Glomerular endothelial cell (primary cell): Measurements from ENCODE around the gene SORCS2. TPM values are rescaled to one million over a fixed set of nuclear protein-coding genes. Genes with fewer than 3 reads are reported as not detected.

ENCODE experiments used
- DNase-seq: peaks from one replicate; pipeline ENCODE4 v3.0.0-alpha.2; 2011; ENCODE audit warnings: low read depth, low spot score; ENCODE audit errors: extremely low read depth
- total RNA-seq: library from RNA; depleted of rRNA; stranded (reverse); fragments of >200 nt; gene quantifications from 2 replicates; pipeline ENCODE4 v1.2.3, GENCODE V29; 2015

Gene SORCS2
- total RNA-seq, 1 donor from 2014 or later = 0.64 TPM

DNA sequence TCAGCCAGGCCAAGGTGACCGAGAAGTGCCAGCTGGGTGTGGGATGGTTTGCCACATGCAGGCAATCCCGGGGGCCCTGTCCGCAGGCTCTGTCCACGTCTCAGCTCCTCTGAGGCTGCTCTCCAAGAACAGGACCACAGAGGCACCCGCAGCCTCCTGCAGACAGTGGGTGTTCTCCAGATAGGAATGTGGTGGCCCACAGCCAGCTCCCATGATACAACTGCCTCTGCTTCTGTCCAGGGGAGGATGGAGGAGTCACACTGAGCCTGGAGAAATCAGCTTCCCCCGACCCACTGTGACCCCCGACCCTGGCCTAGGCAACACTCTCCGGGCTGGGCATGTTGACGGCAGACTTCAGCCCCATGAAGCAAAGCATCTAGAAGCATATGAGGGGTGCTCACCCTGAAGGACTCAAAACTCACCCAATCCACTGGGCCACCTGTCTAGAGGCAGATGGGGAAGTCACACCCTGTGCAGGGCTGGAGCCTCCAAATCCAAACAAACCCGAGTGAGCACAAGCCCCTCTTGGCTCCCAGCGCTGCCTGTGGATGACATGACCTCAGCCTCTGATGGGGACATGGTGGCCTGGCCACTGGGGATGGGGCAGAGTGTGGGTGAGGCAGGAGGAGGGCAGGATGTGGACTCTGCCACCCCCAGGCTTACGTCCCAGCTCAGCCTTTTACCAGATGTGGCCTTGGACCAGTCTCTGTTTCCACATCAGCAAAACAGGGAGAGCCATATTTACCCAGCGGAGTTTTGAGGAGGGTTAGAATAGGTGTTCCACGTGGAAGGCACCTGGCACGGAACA lies 140.1 kb downstream of the SORCS2 start:
- DNase-seq = no peak

DNA sequence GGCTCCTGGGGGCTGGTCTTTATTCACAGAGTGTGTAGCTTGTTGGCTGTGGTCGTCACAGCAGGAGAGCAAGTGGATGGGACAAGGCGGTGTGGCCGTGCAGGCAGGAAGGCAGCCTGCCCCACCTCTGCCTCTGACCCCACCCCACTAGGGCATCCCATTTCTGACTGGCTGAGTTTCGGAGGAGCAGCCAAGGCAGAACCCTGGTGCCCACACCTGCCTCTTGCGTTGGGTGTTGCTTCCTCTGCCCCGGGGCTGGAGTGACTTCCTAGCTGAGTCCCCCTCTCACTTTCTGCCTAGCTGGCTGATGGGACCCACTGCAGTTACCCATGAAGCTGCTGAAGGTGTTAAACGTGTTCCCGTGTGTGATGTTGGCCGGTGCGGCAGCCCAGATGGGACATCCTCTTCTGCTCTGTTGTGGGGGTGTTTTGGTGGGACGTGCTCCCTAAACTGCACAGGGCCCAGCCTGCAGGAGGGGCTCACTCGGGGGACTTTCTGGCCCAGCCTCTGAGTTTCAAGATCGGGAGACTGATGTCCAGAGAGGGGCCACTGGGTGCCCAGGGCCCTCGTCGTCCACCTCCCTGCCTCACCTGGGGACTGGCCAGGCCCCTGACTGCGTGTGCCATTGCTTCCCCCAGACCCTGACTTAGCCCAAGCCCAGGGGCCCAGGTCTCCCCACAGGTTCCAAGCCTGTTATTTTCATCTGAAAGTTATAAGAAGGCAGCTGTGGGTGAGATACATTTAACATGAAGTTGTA lies 140.9 kb downstream of the SORCS2 start:
- no peak for DNase-seq

DNA sequence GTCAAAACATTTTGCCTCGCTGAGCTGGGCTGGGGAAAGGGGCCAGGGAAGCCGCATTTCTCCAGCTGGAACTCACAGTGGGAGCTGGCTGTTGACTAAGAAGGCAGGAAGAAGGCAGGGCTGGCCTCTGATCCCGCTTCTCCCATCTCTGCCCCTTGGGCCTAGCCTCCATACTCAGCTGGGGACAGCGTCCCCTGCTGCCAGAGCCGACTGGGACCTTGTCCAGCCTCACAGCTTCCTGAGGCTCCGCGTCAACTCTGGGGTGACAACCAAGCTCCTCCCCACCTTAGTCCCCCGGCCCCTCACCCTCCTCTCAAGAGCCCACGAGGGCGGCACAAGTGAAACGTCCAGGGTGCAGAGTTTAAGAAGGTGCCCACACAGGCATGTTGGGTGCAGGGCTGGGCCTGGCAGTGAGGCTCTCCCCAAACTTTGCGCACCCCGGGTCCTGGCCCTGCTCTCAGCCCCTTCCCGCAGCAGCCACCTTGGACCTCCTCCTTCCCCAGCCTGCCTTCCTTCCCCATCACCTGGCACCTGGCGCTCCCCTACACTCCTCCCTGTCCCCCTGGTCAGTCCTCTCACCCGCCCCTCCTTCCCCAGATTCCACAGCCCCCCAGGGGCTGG lies 141.6 kb downstream of the SORCS2 start:
- no peak for DNase-seq

DNA sequence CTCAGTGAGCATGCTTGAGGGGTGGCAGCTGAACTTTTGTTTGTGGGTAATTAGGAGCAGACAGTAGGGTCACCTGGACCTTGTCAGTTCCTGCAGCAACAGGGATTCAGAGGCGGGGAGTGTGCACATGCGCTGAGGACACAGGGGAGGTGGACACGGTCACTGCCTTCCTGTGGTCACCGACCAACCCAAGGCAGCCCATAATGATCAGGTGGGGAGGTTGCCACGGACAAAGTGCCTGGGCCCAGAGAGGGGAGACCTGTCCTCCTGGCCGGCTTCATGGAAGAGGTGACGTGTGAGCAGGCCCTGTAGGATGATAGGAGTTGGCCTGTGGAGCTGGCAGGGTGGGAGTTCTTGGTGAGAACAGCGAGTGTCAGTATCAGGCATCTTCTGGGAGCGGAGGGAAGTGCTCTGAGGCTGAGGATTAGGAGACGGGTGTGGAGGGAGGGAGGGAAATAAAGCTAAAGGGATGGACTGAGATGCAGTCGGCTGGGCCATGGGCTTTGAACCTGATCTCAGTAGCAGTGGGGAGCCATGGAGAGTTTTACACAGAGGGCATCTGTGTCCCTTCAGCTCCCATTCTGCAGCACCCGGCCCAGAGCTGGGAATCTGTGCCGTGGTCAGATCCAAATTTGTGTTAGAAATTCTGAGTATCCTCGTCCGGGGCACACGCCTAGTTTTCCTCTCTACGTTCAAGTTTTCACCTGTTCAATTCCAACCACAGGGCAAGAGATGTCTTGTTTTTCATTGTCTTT lies 142.4 kb downstream of the SORCS2 start:
- DNase-seq = no peak

DNA sequence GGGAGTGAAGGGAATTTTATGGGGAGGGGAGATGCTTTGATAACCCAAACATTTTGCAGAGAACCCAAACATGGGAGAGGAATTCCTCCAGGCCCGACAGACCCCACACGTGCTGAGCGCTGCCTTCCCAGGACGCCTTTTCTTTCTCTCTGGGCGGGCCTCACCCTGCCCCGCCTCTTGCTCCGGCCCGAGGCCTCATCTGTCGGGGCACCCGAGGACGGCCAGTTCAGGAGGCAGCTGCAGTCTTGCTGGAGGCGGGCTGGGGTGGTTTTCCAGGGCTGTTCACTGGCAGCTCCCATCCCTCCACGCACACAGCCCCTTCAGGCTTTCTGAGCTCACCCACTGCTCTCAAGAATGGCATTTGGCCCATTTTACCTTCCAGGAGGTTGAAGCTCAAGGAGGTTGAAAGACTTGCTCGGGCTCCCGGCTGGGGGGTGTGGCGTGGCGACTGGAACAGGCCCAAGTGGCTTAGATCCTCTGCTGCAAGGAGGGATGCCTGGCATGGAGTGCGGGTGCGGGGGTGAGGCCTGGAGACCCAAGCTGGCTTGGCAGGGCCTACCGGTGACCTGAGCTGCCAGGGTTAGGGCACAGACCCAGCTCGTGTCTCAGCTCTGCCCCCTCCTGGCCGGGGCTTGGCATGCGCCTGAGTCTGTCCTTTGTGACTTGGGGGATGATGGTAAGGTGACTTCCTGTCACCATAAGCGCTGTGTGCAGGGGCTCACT lies 143.2 kb downstream of the SORCS2 start:
- no peak for DNase-seq

DNA sequence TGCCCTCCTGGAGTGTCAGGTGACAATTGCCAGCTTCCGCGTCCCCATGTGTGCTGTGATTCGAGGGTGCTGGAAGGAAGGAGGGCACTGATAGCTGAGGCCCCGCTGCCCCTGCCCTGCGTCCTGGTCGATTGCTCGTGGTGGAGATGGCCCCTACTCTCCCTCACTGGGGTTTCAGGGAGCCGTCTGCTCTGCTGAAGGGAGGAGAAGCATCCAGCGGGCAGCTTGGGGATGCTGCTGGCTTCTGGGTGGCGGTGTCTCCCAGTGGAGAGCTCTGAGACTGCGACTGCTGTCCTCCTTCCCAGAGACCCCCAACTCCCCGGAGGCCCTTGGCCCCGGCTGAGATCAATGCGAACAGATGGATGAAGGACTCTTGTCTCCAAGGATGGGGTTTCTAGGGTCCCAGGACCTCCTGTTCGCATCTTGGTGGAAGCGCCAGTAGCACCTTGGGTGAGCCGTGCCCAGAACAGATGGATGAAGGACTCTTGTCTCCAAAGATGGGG lies 143.8 kb downstream of the SORCS2 start:
- DNase-seq = no peak

DNA sequence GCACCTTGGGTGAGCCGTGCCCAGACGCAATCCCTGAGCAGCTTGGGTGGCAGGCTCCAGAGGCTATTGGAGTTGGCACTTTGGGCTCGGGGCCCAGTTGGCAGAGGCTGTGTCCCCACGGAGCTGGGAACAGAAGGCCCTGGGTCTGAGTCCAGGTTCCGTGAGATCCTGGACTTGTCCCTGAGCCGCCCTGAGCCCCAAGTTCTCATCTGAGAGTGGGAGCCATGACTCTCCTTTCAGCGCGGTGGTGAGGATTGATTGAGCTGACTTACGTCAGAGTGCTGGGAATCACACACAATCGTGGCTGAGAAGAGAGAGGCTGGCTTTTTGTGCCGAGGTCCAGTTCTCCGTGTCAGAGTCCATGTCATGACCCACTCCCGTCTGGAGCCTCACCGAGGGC lies 144.4 kb downstream of the SORCS2 start:
- no peak for DNase-seq

DNA sequence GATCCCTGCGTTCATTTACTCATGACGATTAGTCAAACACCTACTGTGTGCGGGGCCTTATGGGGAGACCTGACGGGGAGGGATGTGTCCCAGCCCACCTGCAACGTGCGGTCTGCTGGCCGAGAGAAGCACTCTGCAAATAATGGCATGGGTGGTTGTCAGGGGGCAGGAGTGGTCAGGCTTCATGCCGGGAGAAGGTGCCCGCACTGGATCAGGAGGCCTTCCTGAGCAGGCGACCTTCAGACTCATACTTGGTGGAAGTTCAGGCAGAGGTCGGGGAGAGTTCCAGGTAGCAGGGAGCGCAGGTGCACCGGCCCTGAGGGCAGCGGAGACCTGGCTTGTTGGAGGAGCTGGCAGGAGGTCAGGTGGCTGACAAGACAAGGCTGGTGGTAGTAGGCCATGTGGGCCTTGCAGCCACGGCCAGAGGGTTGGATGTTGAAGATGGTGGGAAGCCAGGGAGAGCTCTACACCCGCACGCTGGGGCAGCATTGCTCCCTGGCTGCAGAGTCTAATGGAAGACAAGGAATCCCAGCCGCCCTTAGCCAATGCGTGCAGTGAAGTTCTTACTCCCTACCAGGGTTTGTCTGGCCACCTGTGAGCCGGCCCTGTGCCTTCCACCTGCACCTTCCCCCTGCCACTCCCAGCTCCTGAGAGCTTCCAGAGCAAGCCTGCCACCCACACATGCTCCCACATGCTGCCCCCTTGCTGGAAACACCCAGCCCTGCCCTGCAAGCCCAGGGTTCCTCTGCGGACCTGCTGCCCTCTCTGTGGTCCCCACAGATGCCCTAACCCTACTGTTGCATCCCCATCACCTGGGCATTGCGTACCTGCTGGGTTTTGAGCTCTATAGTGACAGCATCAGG lies 145.1 kb downstream of the SORCS2 start:
- no peak for DNase-seq

DNA sequence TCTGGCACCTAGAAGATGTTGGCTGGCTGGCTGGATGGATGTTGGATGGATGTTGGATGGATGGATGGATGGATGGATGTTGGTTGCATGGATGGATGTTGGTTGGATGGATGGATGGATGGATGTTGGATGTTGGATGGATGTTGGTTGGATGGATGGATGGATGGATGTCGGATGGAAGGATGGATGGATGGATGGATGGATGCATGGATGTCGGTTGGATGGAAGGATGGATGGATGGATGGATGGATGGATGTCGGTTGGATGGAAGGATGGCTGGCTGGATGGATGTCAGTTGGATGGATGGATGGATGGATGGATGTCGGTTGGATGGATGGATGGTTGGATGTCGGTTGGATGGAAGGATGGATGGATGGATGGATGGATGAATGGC lies 145.7 kb downstream of the SORCS2 start:
- no peak for DNase-seq

DNA sequence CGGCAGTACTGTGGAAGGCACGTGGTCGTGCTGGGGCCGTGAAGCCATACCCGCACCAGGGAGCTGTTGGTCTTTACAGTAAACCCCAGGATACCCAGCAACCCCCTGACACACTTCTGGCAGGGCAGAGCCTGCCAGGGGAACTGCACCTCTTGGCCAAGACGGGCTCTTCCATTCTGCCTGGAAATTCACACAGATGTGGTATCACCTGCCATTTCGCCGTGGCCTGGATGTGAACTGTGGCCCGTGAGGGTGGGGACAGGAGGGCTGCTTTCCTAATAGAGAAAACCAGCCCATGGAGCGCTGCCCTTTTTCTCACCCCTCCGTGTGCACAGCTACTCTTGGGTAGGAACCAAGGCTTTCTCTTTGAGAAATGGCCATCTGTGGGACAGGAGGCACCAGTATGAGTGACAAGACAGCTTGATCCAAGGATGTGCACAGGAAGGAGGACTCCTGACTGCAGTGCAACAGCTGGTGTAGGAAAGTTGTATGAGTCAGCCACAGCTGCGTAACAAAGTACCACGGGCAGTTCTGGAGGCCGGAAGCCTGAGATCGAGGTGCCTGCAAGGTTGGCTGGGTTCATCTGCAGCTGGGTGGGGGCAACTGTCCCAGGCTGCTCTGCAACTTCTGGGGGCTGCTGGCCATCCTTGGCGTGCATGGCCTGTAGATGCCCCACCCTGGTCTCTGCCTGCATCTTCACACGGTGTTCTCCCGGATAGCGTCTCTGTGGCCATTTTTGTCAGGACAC lies 146.7 kb downstream of the SORCS2 start:
- no peak for DNase-seq

DNA sequence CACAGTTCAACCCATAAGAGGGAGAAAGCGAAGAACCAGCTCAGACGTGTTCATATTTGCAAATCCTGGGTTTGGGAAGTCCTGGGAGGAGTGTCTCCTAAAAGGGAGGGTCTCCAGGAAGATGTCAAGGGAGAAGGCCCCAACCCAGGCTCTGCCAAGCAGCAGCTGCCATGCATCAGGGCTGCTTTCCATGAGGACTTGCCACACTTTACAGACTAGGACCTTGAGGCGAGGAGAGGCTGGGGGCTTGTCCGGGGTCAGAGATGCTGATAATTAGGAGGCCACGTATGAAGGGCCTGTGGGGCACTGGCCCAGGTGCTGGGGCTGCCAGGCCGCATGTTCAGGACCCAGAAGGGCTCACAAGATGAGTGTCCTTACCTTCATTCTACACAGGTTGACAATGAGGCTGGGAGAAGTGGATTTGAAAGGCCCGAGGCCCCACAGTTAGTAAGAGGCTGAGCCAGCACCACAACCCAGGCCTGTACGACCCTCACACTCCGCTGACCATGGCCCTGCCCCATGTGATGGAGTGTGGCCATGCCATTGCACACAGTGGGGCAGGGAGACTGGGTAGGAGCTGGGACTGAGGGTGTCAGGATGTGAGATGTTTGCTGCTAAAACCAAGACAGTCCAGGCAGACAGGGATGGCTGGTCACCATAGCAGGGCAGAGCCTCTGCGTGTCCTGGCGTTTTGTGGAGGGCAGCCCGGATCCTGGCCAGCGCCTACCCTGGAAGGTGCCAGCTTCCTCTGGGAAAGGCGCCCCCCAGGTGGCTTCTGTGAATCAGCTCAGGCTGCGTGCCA lies 147.6 kb downstream of the SORCS2 start:
- no peak for DNase-seq

DNA sequence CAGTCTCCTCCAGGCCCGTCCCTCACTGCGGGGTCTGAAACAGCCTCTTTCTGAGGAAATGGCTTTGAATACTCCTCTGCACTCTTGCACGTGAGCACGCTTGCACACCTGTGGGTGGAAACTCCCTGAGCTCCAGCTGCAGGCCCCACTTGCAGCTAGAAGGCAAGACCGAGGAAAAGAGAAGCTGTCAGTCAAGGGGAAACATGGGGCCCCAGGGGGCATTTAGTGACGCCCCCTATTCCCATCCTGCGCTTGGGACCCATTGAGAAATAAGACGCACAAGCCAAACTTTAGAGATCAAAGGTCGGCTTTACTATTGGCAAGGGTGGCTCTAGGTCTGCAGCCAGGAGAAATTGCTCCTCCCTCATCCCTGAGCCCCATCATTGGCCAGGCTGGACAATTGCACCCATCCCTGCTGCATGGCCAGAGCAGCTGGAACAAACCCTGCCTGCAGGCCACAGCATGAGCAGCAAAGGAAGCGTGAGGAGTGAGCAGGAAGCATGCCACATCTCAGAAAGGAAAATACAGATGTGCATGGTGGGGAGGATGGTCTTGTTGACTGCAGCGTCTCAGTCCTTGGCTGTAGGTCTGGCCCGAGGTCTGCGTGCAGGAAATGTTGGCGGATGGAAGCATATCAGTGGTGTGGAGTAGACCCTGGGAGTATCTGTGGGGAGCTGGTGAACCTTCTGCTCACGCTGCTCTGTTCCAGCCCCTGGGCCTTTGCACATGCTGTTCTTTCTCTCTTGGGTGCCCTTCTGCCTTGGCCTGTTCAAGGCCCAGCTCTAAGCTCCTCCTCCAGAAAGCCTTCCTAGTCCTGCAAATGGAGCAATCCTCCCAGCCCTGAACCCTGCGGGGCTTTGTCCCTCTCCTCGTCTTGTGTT lies 148.5 kb downstream of the SORCS2 start:
- no peak for DNase-seq

DNA sequence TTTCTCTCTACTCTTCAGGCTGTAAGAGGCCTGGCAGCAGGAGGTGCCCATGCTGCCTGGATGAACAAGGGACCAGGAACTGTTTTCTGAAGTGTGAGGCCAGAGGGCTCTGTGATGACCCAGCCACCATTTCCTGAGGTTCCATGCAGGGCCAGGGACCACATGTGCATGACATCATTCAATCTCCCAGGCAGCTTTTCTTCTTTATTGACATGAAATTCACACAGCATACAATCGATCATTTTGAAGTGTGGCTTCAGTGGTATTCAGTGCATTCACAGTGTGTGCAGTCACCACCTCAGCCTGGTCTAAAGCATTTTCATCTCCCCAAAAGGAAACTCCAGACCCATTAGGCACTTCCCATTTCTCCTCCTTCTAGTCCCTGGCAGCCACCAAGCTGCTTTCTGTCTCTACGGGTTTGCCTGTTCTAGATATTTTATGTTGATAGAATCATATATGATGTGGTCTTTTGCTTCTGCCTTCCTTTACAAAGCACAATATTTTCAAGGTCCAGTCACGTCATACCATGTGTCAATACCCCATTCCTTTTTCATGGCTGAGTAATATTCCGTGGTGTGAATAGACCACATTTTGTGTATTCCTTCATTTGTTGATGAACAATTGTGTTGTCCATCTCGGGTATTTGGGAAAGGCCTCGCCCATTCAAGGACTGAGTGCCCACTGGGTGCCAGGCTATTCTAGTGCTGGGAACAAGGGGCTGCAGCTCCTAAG lies 149.3 kb downstream of the SORCS2 start:
- no peak for DNase-seq

DNA sequence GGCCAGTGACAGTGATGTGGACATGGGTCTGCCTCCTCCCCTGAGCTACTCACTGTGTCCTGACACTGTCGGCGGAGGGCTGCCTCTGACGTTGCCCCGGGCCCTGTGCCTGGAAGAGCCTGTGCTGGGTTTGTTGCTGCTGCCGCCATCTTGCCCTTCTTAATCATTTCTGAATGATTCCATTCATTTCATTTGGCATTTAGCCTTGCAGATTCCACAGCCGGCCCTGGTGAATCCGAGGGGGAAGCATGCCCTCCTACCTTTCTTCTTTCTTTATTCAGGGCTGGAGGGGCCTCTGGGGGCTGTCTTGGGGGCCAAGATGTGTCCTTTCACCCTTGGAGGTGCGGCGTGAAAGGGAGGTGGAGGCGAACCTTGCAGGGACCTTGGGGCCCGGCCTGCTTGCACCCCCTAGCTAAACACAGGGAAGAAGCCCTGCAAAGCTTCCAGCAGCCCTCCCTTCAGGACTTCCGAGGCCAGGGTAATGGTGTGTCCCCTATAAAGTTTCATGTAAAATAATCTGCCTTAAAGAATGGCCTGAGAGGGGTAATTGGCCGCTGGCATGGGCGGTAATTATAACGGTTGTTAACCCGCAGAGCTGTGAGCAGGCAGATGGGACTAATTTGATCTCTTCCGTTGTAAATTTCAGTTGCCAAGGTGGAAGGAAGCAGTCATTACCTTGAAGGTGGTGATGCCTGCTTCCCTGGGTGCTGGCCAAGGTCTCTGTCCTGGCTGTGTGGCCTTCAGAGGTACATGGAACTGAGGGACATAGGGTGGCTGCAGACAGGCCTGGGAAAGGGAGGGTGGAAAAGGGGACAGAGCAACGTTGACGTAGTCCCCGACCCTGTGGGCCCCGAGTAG lies 150.1 kb downstream of the SORCS2 start:
- DNase-seq = no peak

DNA sequence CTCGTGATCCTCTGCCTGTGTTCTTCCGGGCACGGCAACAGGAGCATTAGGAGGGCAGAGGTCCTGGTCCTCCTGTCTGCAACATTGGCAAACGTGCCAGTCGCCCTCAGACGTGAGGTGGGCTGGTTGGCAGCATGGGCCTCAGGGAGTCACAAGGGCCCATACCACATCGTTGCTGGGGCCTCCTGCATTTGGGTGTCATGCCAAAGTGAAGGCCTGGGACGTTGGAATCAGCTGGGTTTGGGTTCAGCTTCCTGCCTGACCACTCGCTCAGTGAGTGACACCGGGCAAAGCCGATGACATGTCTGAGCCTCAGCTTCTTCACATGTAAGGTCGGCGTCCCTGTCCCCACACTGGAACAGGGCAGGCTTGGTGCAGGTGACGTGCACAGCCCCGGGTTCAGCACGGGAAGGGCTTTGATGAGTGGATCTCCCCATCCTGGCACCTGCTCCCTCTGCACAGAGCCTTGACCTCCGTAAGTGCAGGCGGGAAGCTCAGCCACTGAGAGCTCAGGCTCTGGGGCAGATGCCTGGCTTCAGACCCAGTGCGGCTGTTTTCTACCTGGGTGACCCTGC lies 150.8 kb downstream of the SORCS2 start:
- no peak for DNase-seq
